OCI-LY1 (cell line): ENCODE results near the gene ALG1.
"Not testable (repeated sequence)": the region's sequence is repeated elsewhere in the genome, so short reads cannot be mapped to it uniquely, and the experiment has no call there.

Source experiments
- H2AFZ ChIP-seq: fragments of 200-600 bp; sonication (generic), shearing (Covaris generic); 2 replicates; pipeline ENCODE4 v1.6.0; 2014; ENCODE audit warnings: antibody characterized with exemption, mild to moderate bottlenecking, low read length
- H3F3A ChIP-seq: fragments of 200-600 bp; sonication (generic), shearing (Covaris generic); 2 replicates; pipeline ENCODE4 v1.6.0; 2014; ENCODE audit warnings: mild to moderate bottlenecking, antibody characterized with exemption, low read length, moderate library complexity; ENCODE audit not compliant: insufficient read depth
- H3K27ac ChIP-seq: fragments of 200-600 bp; sonication (generic); 2 replicates; pipeline ENCODE4 v1.5.1; 2014; ENCODE audit warnings: low read length, mixed run types, mild to moderate bottlenecking, low read depth; ENCODE audit not compliant: poor library complexity, severe bottlenecking
- H3K27me3 ChIP-seq: fragments of 200-600 bp; sonication (generic); 2 replicates; pipeline ENCODE4 v1.6.0; 2014; ENCODE audit warnings: antibody characterized with exemption, mild to moderate bottlenecking, low read length, moderate library complexity; ENCODE audit not compliant: insufficient read depth
- H3K36me3 ChIP-seq: fragments of 200-600 bp; sonication (generic); 2 replicates; pipeline ENCODE4 v1.6.1; 2014; ENCODE audit warnings: mild to moderate bottlenecking, antibody characterized with exemption, low read length, moderate library complexity, mixed read lengths; ENCODE audit not compliant: insufficient read depth
- H3K4me1 ChIP-seq: fragments of 200-600 bp; sonication (generic); 2 replicates; pipeline ENCODE4 v1.5.1; 2014; ENCODE audit warnings: mild to moderate bottlenecking, low read length, moderate library complexity; ENCODE audit not compliant: insufficient read depth, severe bottlenecking
- H3K4me2 ChIP-seq: fragments of 200-600 bp; sonication (generic), shearing (Covaris generic); 2 replicates; pipeline ENCODE4 v1.6.1; 2014; ENCODE audit warnings: low read length
- H3K4me3 ChIP-seq: fragments of 200-600 bp; sonication (generic); 2 replicates; pipeline ENCODE4 v1.5.1; 2014; ENCODE audit warnings: low read length, low read depth, mild to moderate bottlenecking, mixed read lengths; ENCODE audit not compliant: poor library complexity, severe bottlenecking
- H3K79me2 ChIP-seq: fragments of 200-600 bp; shearing (Covaris generic); 2 replicates; pipeline ENCODE4 v1.6.1; 2016; ENCODE audit warnings: mixed run types, low read length, mixed read lengths; ENCODE audit not compliant: insufficient read depth
- H3K9ac ChIP-seq: fragments of 200-600 bp; sonication (generic), shearing (Covaris generic); 2 replicates; pipeline ENCODE4 v1.6.1; 2014; ENCODE audit warnings: mild to moderate bottlenecking, low read length, mixed read lengths
- H3K9me2 ChIP-seq: fragments of 200-600 bp; sonication (generic), shearing (Covaris generic); 2 replicates; pipeline ENCODE4 v1.6.1; 2014; ENCODE audit warnings: low read depth, mild to moderate bottlenecking, low read length, mixed read lengths
- H3K9me3 ChIP-seq: fragments of 200-600 bp; shearing (Covaris generic); 2 replicates; pipeline ENCODE4 v1.6.1; 2014; ENCODE audit warnings: low read length, mixed read lengths
- H4K20me1 ChIP-seq: fragments of 200-600 bp; sonication (generic), shearing (Covaris generic); 2 replicates; pipeline ENCODE4 v1.6.0; 2016; ENCODE audit warnings: mild to moderate bottlenecking, low read length; ENCODE audit not compliant: insufficient read depth

Gene ALG1

DNA sequence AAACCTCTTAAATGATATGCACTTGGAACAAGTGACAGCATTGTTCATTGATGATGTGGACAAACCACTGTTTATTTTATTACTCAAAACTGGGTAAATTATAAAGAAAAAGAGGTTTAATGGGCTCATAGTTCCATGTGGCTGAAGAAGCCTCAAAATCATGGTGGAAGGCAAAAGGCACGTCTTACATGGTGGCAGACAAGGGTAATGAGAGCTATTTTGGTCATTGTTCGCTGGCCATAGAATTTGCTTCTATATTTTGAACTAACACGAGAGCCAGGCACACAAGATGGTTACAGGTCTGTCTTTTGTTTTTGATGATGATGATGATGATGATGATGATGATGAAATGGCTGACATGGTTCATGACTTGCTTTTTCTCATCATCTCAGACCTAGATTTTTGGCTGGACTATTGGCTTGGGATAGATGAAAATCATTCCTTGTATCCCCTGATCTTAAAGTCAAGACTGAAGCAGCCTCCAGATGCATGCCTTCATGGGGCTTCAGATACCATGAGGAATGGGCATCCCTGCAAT is 59.9 kb downstream of the ALG1 start:
- not testable (repeated sequence) for H3F3A ChIP-seq, H3K4me2 ChIP-seq, H3K4me3 ChIP-seq, H3K79me2 ChIP-seq, H3K4me1 ChIP-seq, H3K36me3 ChIP-seq, H3K9ac ChIP-seq, H4K20me1 ChIP-seq, H3K27me3 ChIP-seq, H2AFZ ChIP-seq, H3K9me3 ChIP-seq, H3K9me2 ChIP-seq, H3K27ac ChIP-seq

- not testable (repeated sequence) for H3F3A ChIP-seq, H3K36me3 ChIP-seq, H3K9me2 ChIP-seq, H3K27me3 ChIP-seq, H3K27ac ChIP-seq, H3K4me1 ChIP-seq, H3K9ac ChIP-seq, H3K4me2 ChIP-seq, H3K9me3 ChIP-seq, H3K4me3 ChIP-seq, H3K79me2 ChIP-seq, H2AFZ ChIP-seq, H4K20me1 ChIP-seq
Observed at GRCh38 chr16:5132915-5133600, 61.4 kb downstream of the ALG1 start.

DNA sequence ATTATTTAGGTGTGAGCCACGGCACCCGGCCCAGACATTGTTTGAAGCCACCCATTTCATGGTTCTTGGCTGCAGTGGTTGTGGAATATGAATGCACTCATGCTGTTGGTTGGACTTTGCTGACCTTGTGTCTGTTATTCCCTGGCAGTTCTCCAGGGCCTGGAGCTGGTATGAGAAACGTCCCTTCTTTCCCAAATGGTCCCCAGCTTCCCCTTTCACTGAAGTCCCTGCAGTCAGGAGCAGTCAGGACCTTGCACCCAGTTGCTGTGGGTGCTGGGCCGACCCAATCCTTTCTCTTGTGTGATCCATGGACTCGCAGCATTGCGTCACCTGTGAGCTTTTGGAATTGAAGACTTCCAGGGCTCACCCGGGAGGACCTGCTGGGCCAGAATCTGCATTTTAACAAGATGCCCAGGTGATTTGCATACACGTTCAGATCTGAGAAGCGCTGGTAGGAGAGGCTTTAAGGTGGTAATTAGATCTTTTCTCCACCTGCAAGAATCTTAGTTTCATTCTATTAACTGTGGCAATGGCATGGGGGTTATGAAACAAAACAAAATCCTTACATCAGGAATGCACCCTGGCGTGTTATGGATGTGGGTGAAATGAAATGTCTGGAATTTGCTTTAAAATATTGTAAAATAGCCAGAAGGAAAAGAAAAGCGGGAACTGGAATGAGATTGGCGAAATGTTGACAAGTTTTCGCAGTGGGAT is 63.3 kb downstream of the ALG1 start:
- not testable (repeated sequence) for H3K4me2 ChIP-seq

More for the DNA sequence above, 63.3 kb downstream of the ALG1 start:
- not testable (repeated sequence) for H3K9ac ChIP-seq, H3K9me3 ChIP-seq, H3K9me2 ChIP-seq, H3K79me2 ChIP-seq, H3K4me1 ChIP-seq, H3K27me3 ChIP-seq, H3K27ac ChIP-seq, H4K20me1 ChIP-seq, H3F3A ChIP-seq, H3K36me3 ChIP-seq, H3K4me3 ChIP-seq, H2AFZ ChIP-seq
